ENCODE measurements around the gene MOGAT3.

MOGAT3 gene

GRCh38 chr7:101223528-101223927 is 22.7 kb upstream of the MOGAT3 start:
- H3K27ac ChIP-seq (ENCODE audit: insufficient read depth in 1 of 2, low read depth in 1 of 2, low read length in 2 of 2, poor library complexity in 1 of 2, severe bottlenecking in 2 of 2): no peak overlapping the region
- H3K9me3 ChIP-seq (ENCODE audit: control extremely low read depth in 1 of 5, control insufficient read depth in 4 of 5, insufficient read depth in 2 of 5, low read depth in 1 of 5, low read length in 4 of 5): no peaks in the 10 kb centered on the region
- ChIA-PET CTCF (interaction anchor here (1.6 kb wide), 1 partner anchor 21 kb away, joined by 6 read pairs; the partner anchor contains the start of gene FIS1), POLR2A (no interaction called here)
- peaks cover 4 to 50% (median 31%) of the 10 kb centered on the region in 4 experiments for H3K36me3 ChIP-seq (ENCODE audit: control insufficient read depth in 4 of 4, insufficient read depth in 4 of 4, low read length in 3 of 4)
- no peak overlapping the region for H3K4me3 ChIP-seq (ENCODE audit: control insufficient read depth in 1 of 7, extremely low read depth in 1 of 7, insufficient read depth in 4 of 7, low read depth in 2 of 7, low read length in 6 of 7)
- no peak for DNase-seq
- 97% methylated on average over 14 of the region's 15 CpGs for WGBS (ENCODE audit: insufficient coverage)
- H3K4me1 ChIP-seq (ENCODE audit: control extremely low read depth in 1 of 4, control insufficient read depth in 4 of 4, insufficient read depth in 4 of 4, low read length in 3 of 4): peaks cover 3 to 11% (median 8%) of the 10 kb centered on the region in 4 experiments
- no peaks in the 10 kb centered on the region for H3K27me3 ChIP-seq (replicated peaks in 2 of 5; ENCODE audit: control insufficient read depth in 4 of 5, insufficient read depth in 5 of 5, low read length in 4 of 5)

GRCh38 chr7:101222275-101222830 is 21.5 kb upstream of the MOGAT3 start:
- H3K4me1 ChIP-seq (ENCODE audit: control extremely low read depth in 1 of 4, control insufficient read depth in 4 of 4, insufficient read depth in 4 of 4, low read length in 3 of 4): peaks cover 3 to 18% (median 13%) of the 10 kb centered on the region in 4 experiments
- no peak overlapping the region for H3K4me3 ChIP-seq (ENCODE audit: control insufficient read depth in 1 of 7, extremely low read depth in 1 of 7, insufficient read depth in 4 of 7, low read depth in 2 of 7, low read length in 6 of 7)
- peaks cover 4 to 45% (median 31%) of the 10 kb centered on the region in 4 experiments for H3K36me3 ChIP-seq (ENCODE audit: control insufficient read depth in 4 of 4, insufficient read depth in 4 of 4, low read length in 3 of 4)
- no peaks in the 10 kb centered on the region for H3K27me3 ChIP-seq (replicated peaks in 2 of 5; ENCODE audit: control insufficient read depth in 4 of 5, insufficient read depth in 5 of 5, low read length in 4 of 5)
- no peak for DNase-seq
- H3K9me3 ChIP-seq (ENCODE audit: control extremely low read depth in 1 of 5, control insufficient read depth in 4 of 5, insufficient read depth in 2 of 5, low read depth in 1 of 5, low read length in 4 of 5): no peaks in the 10 kb centered on the region
- 97% methylated on average over 21 of the region's 27 CpGs for WGBS (ENCODE audit: insufficient coverage)
- ChIA-PET CTCF (interaction anchor here (0.9 to 1.6 kb wide), 4 partner anchors 13 to 22 kb away, joined by 3 to 6 read pairs (median 4); partner anchors contain the start of genes CLDN15 and FIS1), POLR2A (no interaction called here)
- no peak overlapping the region for H3K27ac ChIP-seq (ENCODE audit: insufficient read depth in 1 of 2, low read depth in 1 of 2, low read length in 2 of 2, poor library complexity in 1 of 2, severe bottlenecking in 2 of 2)

DNA sequence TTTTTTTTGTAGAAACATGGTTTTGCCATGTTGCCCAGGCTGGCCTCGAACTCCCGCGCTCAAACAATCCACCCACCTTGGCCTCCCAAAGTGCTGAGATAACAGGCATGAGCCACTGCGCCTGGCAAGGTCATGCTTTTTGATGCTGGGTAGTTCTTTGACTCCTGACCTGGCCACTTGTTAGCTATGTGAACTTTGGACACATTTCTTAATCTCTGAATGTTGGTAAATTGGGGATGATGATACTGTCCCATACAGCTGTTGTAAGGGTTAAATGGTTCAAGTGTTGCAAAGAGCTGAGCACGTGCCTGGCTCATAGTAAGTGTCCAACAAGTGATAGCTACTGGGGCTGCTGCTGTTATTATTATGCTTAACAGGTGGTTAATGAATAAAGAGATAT is 19.5 kb upstream of the MOGAT3 start:
- ChIA-PET CTCF (interaction anchor here (0.7 to 5.5 kb wide), 4 partner anchors 8 to 24 kb away, joined by 3 to 57 read pairs (median 14); partner anchors contain the start of genes CLDN15 and FIS1), POLR2A (interaction anchor here (1.3 kb wide), 1 partner anchor 17 kb away, joined by 3 read pairs; the partner anchor contains the start of gene CLDN15)
- Histone ChIP-seq H3K27me3 (replicated peaks in 2 of 5; ENCODE audit: control insufficient read depth in 4 of 5, insufficient read depth in 5 of 5, low read length in 4 of 5) (no peaks in the 10 kb centered on the region), H3K9me3 (ENCODE audit: control extremely low read depth in 1 of 5, control insufficient read depth in 4 of 5, insufficient read depth in 2 of 5, low read depth in 1 of 5, low read length in 4 of 5) (no peaks in the 10 kb centered on the region), H3K4me1 (ENCODE audit: control extremely low read depth in 1 of 4, control insufficient read depth in 4 of 4, insufficient read depth in 4 of 4, low read length in 3 of 4) (peaks cover 3 to 29% (median 25%) of the 10 kb centered on the region in 4 experiments), H3K4me3 (ENCODE audit: control insufficient read depth in 1 of 7, extremely low read depth in 1 of 7, insufficient read depth in 4 of 7, low read depth in 2 of 7, low read length in 6 of 7) (no peak overlapping the region), H3K36me3 (ENCODE audit: control insufficient read depth in 4 of 4, insufficient read depth in 4 of 4, low read length in 3 of 4) (peaks cover 2 to 37% (median 27%) of the 10 kb centered on the region in 4 experiments), H3K27ac (ENCODE audit: insufficient read depth in 1 of 2, low read depth in 1 of 2, low read length in 2 of 2, poor library complexity in 1 of 2, severe bottlenecking in 2 of 2) (no peak overlapping the region)
- 100% methylated on average over 3 of the region's 5 CpGs for WGBS (ENCODE audit: insufficient coverage)
- no peak for DNase-seq

- H3K27me3 ChIP-seq (replicated peaks in 2 of 5; ENCODE audit: control insufficient read depth in 4 of 5, insufficient read depth in 5 of 5, low read length in 4 of 5): no peaks in the 10 kb centered on the region
- ChIA-PET CTCF (interaction anchor here (1.0 to 5.5 kb wide), 14 partner anchors 8 to 64 kb away, joined by 3 to 57 read pairs (median 7); partner anchors contain the start of genes CLDN15 and FIS1), POLR2A (interaction anchor here (1.0 to 2.1 kb wide), 5 partner anchors 19 to 123 kb away, joined by 3 to 12 read pairs (median 5); partner anchors contain the start of genes CLDN15 and FIS1)
- H3K9me3 ChIP-seq (ENCODE audit: control extremely low read depth in 1 of 5, control insufficient read depth in 4 of 5, insufficient read depth in 2 of 5, low read depth in 1 of 5, low read length in 4 of 5): no peaks in the 10 kb centered on the region
- peak overlapping the region; percentile 71 to 98 (median 94) for H3K4me3 ChIP-seq (ENCODE audit: control insufficient read depth in 1 of 7, extremely low read depth in 1 of 7, insufficient read depth in 4 of 7, low read depth in 2 of 7, low read length in 6 of 7)
- peaks cover 3 to 29% (median 25%) of the 10 kb centered on the region in 4 experiments for H3K4me1 ChIP-seq (ENCODE audit: control extremely low read depth in 1 of 4, control insufficient read depth in 4 of 4, insufficient read depth in 4 of 4, low read length in 3 of 4)
- WGBS (ENCODE audit: insufficient coverage): 14% methylated on average over 18 of the region's 26 CpGs
- DNase-seq: no peak
- H3K36me3 ChIP-seq (ENCODE audit: control insufficient read depth in 4 of 4, insufficient read depth in 4 of 4, low read length in 3 of 4): peaks cover 2 to 27% (median 16%) of the 10 kb centered on the region in 4 experiments
- H3K27ac ChIP-seq (ENCODE audit: insufficient read depth in 1 of 2, low read depth in 1 of 2, low read length in 2 of 2, poor library complexity in 1 of 2, severe bottlenecking in 2 of 2): peak overlapping the region; percentile 83 to 94
Observed at GRCh38 chr7:101218236-101219125, 17.6 kb upstream of the MOGAT3 start.

GRCh38 chr7:101217388-101218235 is 16.8 kb upstream of the MOGAT3 start, which contains the start of the genes PLOD3 and ZNHIT1:
Gene PLOD3 (minus strand): TSS chr7:101217581. CDS start chr7:101217274, 307 bp downstream.
Gene ZNHIT1 (plus strand): TSS chr7:101218165. CDS start chr7:101218196, 31 bp downstream.
- Histone ChIP-seq H3K4me3 (ENCODE audit: control insufficient read depth in 1 of 7, extremely low read depth in 1 of 7, insufficient read depth in 4 of 7, low read depth in 2 of 7, low read length in 6 of 7) (peak within 1 kb of the TSS; percentile 71 to 98 (median 94)), H3K9me3 (ENCODE audit: control extremely low read depth in 1 of 5, control insufficient read depth in 4 of 5, insufficient read depth in 2 of 5, low read depth in 1 of 5, low read length in 4 of 5) (no peaks in the 10 kb centered on the region), H3K4me1 (ENCODE audit: control extremely low read depth in 1 of 4, control insufficient read depth in 4 of 4, insufficient read depth in 4 of 4, low read length in 3 of 4) (peaks cover 3 to 29% (median 25%) of the 10 kb centered on the region in 4 experiments), H3K27ac (ENCODE audit: insufficient read depth in 1 of 2, low read depth in 1 of 2, low read length in 2 of 2, poor library complexity in 1 of 2, severe bottlenecking in 2 of 2) (peak within 1 kb of the TSS; percentile 83 to 94), H3K27me3 (replicated peaks in 2 of 5; ENCODE audit: control insufficient read depth in 4 of 5, insufficient read depth in 5 of 5, low read length in 4 of 5) (no peaks in the 10 kb centered on the region), H3K36me3 (ENCODE audit: control insufficient read depth in 4 of 4, insufficient read depth in 4 of 4, low read length in 3 of 4) (peaks cover 2 to 27% (median 10%) of the 10 kb centered on the region in 4 experiments)
- WGBS (ENCODE audit: insufficient coverage): 0% methylated on average over 47 of the region's 57 CpGs
- ChIA-PET POLR2A (interaction anchor here (1.0 to 2.1 kb wide), 4 partner anchors 27 to 122 kb away, joined by 3 to 12 read pairs (median 6); partner anchors contain the start of gene FIS1), CTCF (interaction anchor here (1.0 to 5.5 kb wide), 14 partner anchors 9 to 65 kb away, joined by 3 to 57 read pairs (median 7); partner anchors contain the start of genes CLDN15 and FIS1)
- peak; percentile 97 to 99 (median 98) for DNase-seq

DNA sequence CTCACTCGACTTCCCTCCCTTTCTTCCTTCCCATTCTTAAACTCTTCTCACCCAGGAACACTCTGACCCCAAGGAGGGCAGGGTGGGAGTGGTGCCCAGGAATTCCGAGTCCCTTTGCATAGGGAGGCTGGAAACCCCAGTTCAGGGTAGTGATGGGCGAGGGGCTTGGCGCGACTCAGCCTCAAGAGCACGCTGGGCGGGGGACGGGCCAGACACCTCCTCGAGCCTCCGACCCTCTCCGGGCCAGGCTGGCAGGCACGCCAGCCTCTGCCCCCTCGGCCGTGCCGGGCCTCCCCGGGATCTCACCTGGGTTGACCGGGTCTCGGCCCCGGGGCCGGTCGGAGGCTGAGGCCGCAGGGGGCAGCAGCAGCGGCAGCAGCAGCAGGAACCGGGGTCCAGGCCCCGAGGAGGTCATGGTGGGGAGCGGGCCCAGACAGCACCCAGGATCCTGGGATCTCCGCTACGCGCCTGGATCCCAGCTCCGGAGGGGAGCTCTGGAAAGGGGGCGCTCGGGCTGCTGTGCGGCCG is 16.1 kb upstream of the MOGAT3 start:
- Histone ChIP-seq H3K4me3 (ENCODE audit: control insufficient read depth in 1 of 7, extremely low read depth in 1 of 7, insufficient read depth in 4 of 7, low read depth in 2 of 7, low read length in 6 of 7) (peak overlapping the region; percentile 50 to 98 (median 94)), H3K9me3 (ENCODE audit: control extremely low read depth in 1 of 5, control insufficient read depth in 4 of 5, insufficient read depth in 2 of 5, low read depth in 1 of 5, low read length in 4 of 5) (no peaks in the 10 kb centered on the region), H3K4me1 (ENCODE audit: control extremely low read depth in 1 of 4, control insufficient read depth in 4 of 4, insufficient read depth in 4 of 4, low read length in 3 of 4) (peaks cover 3 to 29% (median 25%) of the 10 kb centered on the region in 4 experiments), H3K36me3 (ENCODE audit: control insufficient read depth in 4 of 4, insufficient read depth in 4 of 4, low read length in 3 of 4) (peaks cover 2 to 24% (median 10%) of the 10 kb centered on the region in 4 experiments), H3K27ac (ENCODE audit: insufficient read depth in 1 of 2, low read depth in 1 of 2, low read length in 2 of 2, poor library complexity in 1 of 2, severe bottlenecking in 2 of 2) (peak overlapping the region in 1 of 2 experiments; percentile 94), H3K27me3 (replicated peaks in 2 of 5; ENCODE audit: control insufficient read depth in 4 of 5, insufficient read depth in 5 of 5, low read length in 4 of 5) (no peaks in the 10 kb centered on the region)
- 0% methylated on average over 29 of the region's 34 CpGs for WGBS (ENCODE audit: insufficient coverage)
- ChIA-PET POLR2A (interaction anchor here (0.6 to 2.1 kb wide), 4 partner anchors 28 to 122 kb away, joined by 3 to 12 read pairs (median 6); partner anchors contain the start of gene FIS1), CTCF (interaction anchor here (0.6 to 5.5 kb wide), 19 partner anchors 9 to 1052 kb away, joined by 3 to 57 read pairs (median 5); partner anchors contain the start of genes CLDN15 and FIS1)
- DNase-seq: no peak

Data from common myeloid progenitor, CD34-positive (primary cell).